A549 (cell line): ENCODE results near the gene LMTK2. TPM values are rescaled to one million over a fixed set of nuclear protein-coding genes. Genes with fewer than 3 reads are reported as not detected.

Experiments
- ATAC-seq, 2 experiments: fragments of 200-7000 bp in 1 of 2; fragments of >200 bp in 1 of 2; cut with Nextera tagmentation in 1 of 2; cut with Tn5 transposase in 1 of 2; 3 replicates each; pipeline versions ENCODE4 v1.8.0 to v1.9.1; 2018 to 2020; ENCODE audit warnings: mild to moderate bottlenecking in 1 of 2, moderate library complexity in 1 of 2
- CTCF ChIA-PET: fragments of 300-600 bp; sonication (Branson Sonifier 250); formaldehyde crosslinking; extraction: SDS; loops from one replicate; lab custom pipeline; 2021; ENCODE audit warnings: antibody characterized with exemption, inconsistent platforms; lab: Yijun Ruan, JAX
- POLR2A ChIA-PET: fragments of 350-600 bp; formaldehyde crosslinking; extraction: SDS; loops from one replicate; lab custom pipeline; 2021; ENCODE audit warnings: antibody characterized with exemption, inconsistent platforms; lab: Yijun Ruan, JAX
- DNase-seq, 2 experiments: peaks; one replicate each; pipeline versions ENCODE4 v3.0.0 to v3.0.0-alpha.2; 2011 to 2016; ENCODE audit warnings: low read depth in 1 of 2, low spot score in 1 of 2
- FAIRE-seq: peaks from 2 replicates; lab custom pipeline; 2011; peaks lifted over from hg19 to GRCh38; lab: Jason Lieb, UNC
- H3K27ac ChIP-seq, 2 experiments: fragments of >200 bp; sonication (Bioruptor Twin); formaldehyde crosslinking; 3 replicates each; pipeline ENCODE4 v1.5.1; 2016 to 2017
- H3K4me1 ChIP-seq: fragments of >200 bp; sonication (Bioruptor Twin); formaldehyde crosslinking; 3 replicates; pipeline ENCODE4 v1.6.1; 2016
- H3K4me2 ChIP-seq: fragments of >200 bp; sonication (Bioruptor Twin); formaldehyde crosslinking; 3 replicates; pipeline ENCODE4 v1.6.1; 2016
- H3K4me3 ChIP-seq: fragments of >200 bp; sonication (Bioruptor Twin); formaldehyde crosslinking; 3 replicates; pipeline ENCODE4 v1.5.1; 2016
- H3K9me3 ChIP-seq: fragments of >200 bp; sonication (Bioruptor Twin); formaldehyde crosslinking; 3 replicates; pipeline ENCODE4 v1.6.1; 2016
- ATOH8 ChIP-seq: fragments of 250-450 bp; sonication (Bioruptor Pico); IDR thresholded peaks from 2 replicates; pipeline ENCODE4 v1.5.0; 2020; ENCODE audit warnings: low read depth, mild to moderate bottlenecking, moderate library complexity
- BHLHE40 ChIP-seq: IDR thresholded peaks from 2 replicates; pipeline ENCODE4 v1.6.1; 2012; ENCODE audit warnings: low read depth, low read length, inconsistent platforms
- CBX2 ChIP-seq: fragments of 200-600 bp; sonication (generic); IDR thresholded peaks from 2 replicates; pipeline ENCODE4 v1.6.1; 2016; ENCODE audit warnings: low read depth, mild to moderate bottlenecking, borderline replicate concordance
- CHD4 ChIP-seq: fragments of 200-600 bp; sonication (generic); IDR thresholded peaks from 2 replicates; pipeline ENCODE4 v1.6.1; 2016; ENCODE audit warnings: antibody characterized with exemption, mild to moderate bottlenecking, borderline replicate concordance
- CTCF ChIP-seq: fragments of >200 bp; sonication (Bioruptor Twin); formaldehyde crosslinking; IDR thresholded peaks from 3 replicates; pipeline ENCODE4 v1.5.1; 2016
- EHF ChIP-seq: fragments of 250-450 bp; sonication (Bioruptor Pico); IDR thresholded peaks from 2 replicates; pipeline ENCODE4 v1.5.0; 2020; ENCODE audit warnings: mild to moderate bottlenecking
- EHMT2 ChIP-seq: fragments of 200-600 bp; sonication (generic); IDR thresholded peaks from 2 replicates; pipeline ENCODE4 v1.6.1; 2016; ENCODE audit warnings: antibody characterized with exemption, low read depth, mild to moderate bottlenecking, moderate library complexity
- EP300 ChIP-seq, 2 experiments: fragments of >200 bp; sonication (Bioruptor Twin); formaldehyde crosslinking; IDR thresholded peaks; 2 replicates in 1 of 2; 3 replicates in 1 of 2; pipeline ENCODE4 v1.6.1; 2016 to 2017
- FOSB ChIP-seq: fragments of 250-450 bp; sonication (Bioruptor Pico); IDR thresholded peaks from 2 replicates; pipeline ENCODE4 v1.5.0; 2020; ENCODE audit warnings: mild to moderate bottlenecking, moderate library complexity
- FOSL2 ChIP-seq, 2 experiments: fragments of 450-650 bp in 1 of 2; fragments of >200 bp in 1 of 2; sonication (Bioruptor Twin) in 1 of 2; formaldehyde crosslinking; IDR thresholded peaks; 2 replicates each; pipeline versions ENCODE4 v1.5.0 to v1.6.1; 2016 to 2020; ENCODE audit warnings: mild to moderate bottlenecking in 1 of 2, moderate library complexity in 1 of 2
- FOXS1 ChIP-seq: fragments of 250-450 bp; sonication (Bioruptor Pico); IDR thresholded peaks from 2 replicates; pipeline ENCODE4 v1.5.0; 2020; ENCODE audit warnings: mild to moderate bottlenecking, moderate library complexity
- HDAC2 ChIP-seq: fragments of 200-600 bp; sonication (generic); IDR thresholded peaks from 2 replicates; pipeline ENCODE4 v1.6.1; 2016
- HOXB5 ChIP-seq: fragments of 250-450 bp; sonication (Bioruptor Pico); IDR thresholded peaks from 2 replicates; pipeline ENCODE4 v1.5.0; 2020; ENCODE audit warnings: mild to moderate bottlenecking, moderate library complexity
- MAZ ChIP-seq: fragments of 150-350 bp; IDR thresholded peaks from 2 replicates; pipeline ENCODE4 v1.6.1; 2014; ENCODE audit warnings: antibody characterized with exemption, low read depth, low read length, borderline replicate concordance
- MYC ChIP-seq: IDR thresholded peaks from 2 replicates; pipeline ENCODE4 v1.6.1; 2012; ENCODE audit warnings: mild to moderate bottlenecking, inconsistent platforms, low read length, improper control_type of control experiment, borderline replicate concordance
- NR3C1 ChIP-seq: fragments of >200 bp; sonication (Bioruptor Twin); formaldehyde crosslinking; IDR thresholded peaks from 3 replicates; pipeline ENCODE4 v1.6.1; 2017
- POLR2A ChIP-seq: IDR thresholded peaks from 2 replicates; pipeline ENCODE4 v1.6.1; 2012; ENCODE audit warnings: mild to moderate bottlenecking, low read length
- POLR2AphosphoS2 ChIP-seq: conservative IDR thresholded peaks from 2 replicates; pipeline ENCODE4 v1.6.1; 2012; ENCODE audit warnings: low read length, improper control_type of control experiment, inconsistent platforms
- RARB ChIP-seq: fragments of 250-450 bp; sonication (Bioruptor Pico); IDR thresholded peaks from 2 replicates; pipeline ENCODE4 v1.8.0; 2021; ENCODE audit warnings: mild to moderate bottlenecking, moderate library complexity
- TFCP2L1 ChIP-seq: fragments of 250-450 bp; sonication (Bioruptor Pico); IDR thresholded peaks from 2 replicates; pipeline ENCODE4 v1.5.0; 2021; ENCODE audit warnings: mild to moderate bottlenecking
- TP53 ChIP-seq: fragments of 250-450 bp; sonication (Bioruptor Pico); IDR thresholded peaks from 2 replicates; pipeline ENCODE4 v1.5.0; 2021; ENCODE audit warnings: mild to moderate bottlenecking, moderate library complexity
- USF2 ChIP-seq: fragments of 450-650 bp; IDR thresholded peaks from 2 replicates; pipeline ENCODE4 v1.6.1; 2014; ENCODE audit warnings: antibody characterized with exemption
- ZC3H11A ChIP-seq: fragments of 450-650 bp; IDR thresholded peaks from 2 replicates; pipeline ENCODE4 v1.6.1; 2014; ENCODE audit warnings: antibody characterized with exemption, mild to moderate bottlenecking
- ZFP36 ChIP-seq: fragments of 450-650 bp; IDR thresholded peaks from 2 replicates; pipeline ENCODE4 v1.6.1; 2014; ENCODE audit warnings: borderline replicate concordance; ENCODE audit not compliant: partially characterized antibody
- WGBS: methylation state at CpG from one replicate; pipeline ENCODE4 v1.1.6; 2017; ENCODE audit errors: missing lambda C conversion rate; 5-methylcytosine and 5-hydroxymethylcytosine counted together
- polyA plus RNA-seq, 4 experiments: library from polyadenylated mRNA; depleted of rRNA in 3 of 4; stranded (reverse); fragments of >200 nt; fragmentation: RNase III in 1 of 4; extraction: RNeasy Plus Mini Kit Qiagen cat#74134 plus additional on column Dnase treatment in 1 of 4; gene quantifications; 2 replicates in 3 of 4; 3 replicates in 1 of 4; pipeline ENCODE4 v1.2.3, GENCODE V29; 2011 to 2017
- TF ChIP-seq, protein P1 (sequence below): fragments of 200-600 bp; sonication (generic); IDR thresholded peaks from 2 replicates; pipeline ENCODE4 v1.6.1; 2016; ENCODE audit warnings: antibody characterized with exemption, mild to moderate bottlenecking, moderate library complexity
- TF ChIP-seq, protein P2 (sequence below): IDR thresholded peaks from 2 replicates; pipeline ENCODE4 v1.6.1; 2012

LMTK2 gene
- polyA plus RNA-seq, 2 of the 4 experiments (the other 2 are of a cell fraction), result 7.9 to 13.0 TPM

DNA sequence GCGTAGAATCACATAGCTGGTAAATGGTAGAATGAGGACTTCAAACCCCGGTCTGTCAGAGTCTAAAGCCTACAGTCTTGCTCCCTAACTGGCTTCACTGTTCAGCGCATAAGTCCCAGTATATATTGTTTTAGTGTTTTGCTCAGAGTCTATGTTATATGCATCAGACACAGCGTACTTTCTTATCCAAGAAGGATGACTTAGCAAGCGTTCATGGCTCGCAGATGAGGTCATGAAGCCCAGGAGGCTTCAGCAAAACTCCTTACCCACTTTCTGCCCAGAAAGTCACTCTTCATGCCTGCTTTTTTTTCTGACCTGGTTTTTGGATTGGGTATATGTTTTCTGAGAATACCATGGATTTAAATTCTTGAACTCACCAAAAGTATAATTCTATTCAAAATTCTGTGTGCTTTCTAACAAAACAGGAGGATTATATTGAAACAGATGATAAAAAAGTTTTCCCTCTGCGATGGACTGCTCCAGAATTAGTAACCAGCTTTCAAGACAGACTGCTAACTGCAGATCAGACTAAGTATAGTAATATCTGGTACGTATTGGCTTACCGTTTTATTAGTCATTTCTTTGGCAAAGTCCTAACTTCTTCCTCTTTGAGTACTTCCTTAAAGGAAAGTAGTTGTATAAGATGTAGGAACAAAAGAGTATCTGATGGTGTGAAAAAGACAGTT is 79.9 kb downstream of the LMTK2 start:
- FAIRE-seq, result no peak
- no peak overlapping the region for H3K4me3 ChIP-seq

DNA sequence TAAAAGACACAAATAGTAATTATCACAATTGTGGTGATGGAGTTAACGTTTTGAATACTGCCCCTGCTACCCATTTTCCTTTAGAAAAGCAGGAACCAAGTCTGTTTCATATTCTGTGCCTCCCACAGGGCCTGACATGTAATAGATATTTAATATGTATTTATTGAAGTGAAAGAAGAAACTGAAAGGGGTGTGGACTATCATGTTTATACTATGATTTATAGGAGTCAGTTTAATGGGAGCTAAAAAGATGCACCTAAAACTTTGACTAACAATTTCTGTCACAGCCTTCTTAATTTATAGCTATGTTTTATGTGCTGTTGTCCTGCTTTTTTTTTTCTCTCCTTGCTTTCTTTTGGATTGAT is 80.5 kb downstream of the LMTK2 start:
- Histone ChIP-seq H3K4me3 (no peak overlapping the region), H3K9me3 (no peaks in the 10 kb centered on the region), H3K4me1 (no peaks in the 10 kb centered on the region), H3K27ac (no peak overlapping the region), H3K4me2 (no peak overlapping the region)
- DNase-seq (no peak), FAIRE-seq (no peak), ATAC-seq (no peak)
- ChIA-PET CTCF (interaction anchor here (1.7 kb wide), 1 partner anchor 18 kb away, joined by 5 read pairs; no protein-coding TSS in a partner anchor), POLR2A (no interaction called here)
- WGBS, result 78% methylated on average over 1 of the region's 1 CpG
- TF ChIP-seq EHMT2 (no peak), MAZ (no peak), FOSB (CRISPR knock-in tag) (no peak), USF2 (no peak), POLR2A (no peak), NR3C1 (no peak), EP300 (IDR thresholded peaks at IDR 0.05) (no peak), FOXS1 (CRISPR knock-in tag) (no peak), RARB (CRISPR knock-in tag) (no peak), ATOH8 (no peak), MYC (no peak), TP53 (CRISPR knock-in tag) (no peak), POLR2AphosphoS2 (no peak)
- TF ChIP-seq, protein P1, sequence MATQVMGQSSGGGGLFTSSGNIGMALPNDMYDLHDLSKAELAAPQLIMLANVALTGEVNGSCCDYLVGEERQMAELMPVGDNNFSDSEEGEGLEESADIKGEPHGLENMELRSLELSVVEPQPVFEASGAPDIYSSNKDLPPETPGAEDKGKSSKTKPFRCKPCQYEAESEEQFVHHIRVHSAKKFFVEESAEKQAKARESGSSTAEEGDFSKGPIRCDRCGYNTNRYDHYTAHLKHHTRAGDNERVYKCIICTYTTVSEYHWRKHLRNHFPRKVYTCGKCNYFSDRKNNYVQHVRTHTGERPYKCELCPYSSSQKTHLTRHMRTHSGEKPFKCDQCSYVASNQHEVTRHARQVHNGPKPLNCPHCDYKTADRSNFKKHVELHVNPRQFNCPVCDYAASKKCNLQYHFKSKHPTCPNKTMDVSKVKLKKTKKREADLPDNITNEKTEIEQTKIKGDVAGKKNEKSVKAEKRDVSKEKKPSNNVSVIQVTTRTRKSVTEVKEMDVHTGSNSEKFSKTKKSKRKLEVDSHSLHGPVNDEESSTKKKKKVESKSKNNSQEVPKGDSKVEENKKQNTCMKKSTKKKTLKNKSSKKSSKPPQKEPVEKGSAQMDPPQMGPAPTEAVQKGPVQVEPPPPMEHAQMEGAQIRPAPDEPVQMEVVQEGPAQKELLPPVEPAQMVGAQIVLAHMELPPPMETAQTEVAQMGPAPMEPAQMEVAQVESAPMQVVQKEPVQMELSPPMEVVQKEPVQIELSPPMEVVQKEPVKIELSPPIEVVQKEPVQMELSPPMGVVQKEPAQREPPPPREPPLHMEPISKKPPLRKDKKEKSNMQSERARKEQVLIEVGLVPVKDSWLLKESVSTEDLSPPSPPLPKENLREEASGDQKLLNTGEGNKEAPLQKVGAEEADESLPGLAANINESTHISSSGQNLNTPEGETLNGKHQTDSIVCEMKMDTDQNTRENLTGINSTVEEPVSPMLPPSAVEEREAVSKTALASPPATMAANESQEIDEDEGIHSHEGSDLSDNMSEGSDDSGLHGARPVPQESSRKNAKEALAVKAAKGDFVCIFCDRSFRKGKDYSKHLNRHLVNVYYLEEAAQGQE, result no peak

More for the DNA sequence above, 79.9 kb downstream of the LMTK2 start:
- ATAC-seq (no peak), DNase-seq (no peak)
- 86% methylated on average over 9 of the region's 9 CpGs for WGBS
- H3K4me1 ChIP-seq, result no peaks in the 10 kb centered on the region
- ChIA-PET POLR2A (no interaction called here), CTCF (interaction anchor here (1.7 kb wide), 1 partner anchor 17 kb away, joined by 5 read pairs; no protein-coding TSS in a partner anchor)
- TF ChIP-seq RARB (CRISPR knock-in tag) (no peak), EHF (CRISPR knock-in tag) (no peak), ZFP36 (no peak), BHLHE40 (no peak), HOXB5 (CRISPR knock-in tag) (no peak), USF2 (no peak), CTCF (no peak), TP53 (CRISPR knock-in tag) (no peak), CHD4 (no peak), ATOH8 (no peak), TFCP2L1 (CRISPR knock-in tag) (no peak), HDAC2 (no peak), EP300 (IDR thresholded peaks at IDR 0.05) (no peak), ZC3H11A (no peak), FOXS1 (CRISPR knock-in tag) (no peak), FOSL2 (IDR thresholded peaks at IDR 0.05) (no peak), FOSL2 (CRISPR knock-in tag; IDR thresholded peaks at IDR 0.05) (no peak), CBX2 (no peak)
- TF ChIP-seq, protein P2, sequence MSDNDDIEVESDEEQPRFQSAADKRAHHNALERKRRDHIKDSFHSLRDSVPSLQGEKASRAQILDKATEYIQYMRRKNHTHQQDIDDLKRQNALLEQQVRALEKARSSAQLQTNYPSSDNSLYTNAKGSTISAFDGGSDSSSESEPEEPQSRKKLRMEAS, result no peak
- H3K27ac ChIP-seq, result no peak overlapping the region
- H3K9me3 ChIP-seq, result no peaks in the 10 kb centered on the region
- no peak overlapping the region for H3K4me2 ChIP-seq
